Bronchial epithelial cell (primary cell): ENCODE results near the gene C3orf20. TPM values are rescaled to one million over a fixed set of nuclear protein-coding genes. Genes with fewer than 3 reads are reported as not detected.
"Not testable (repeated sequence)": the region's sequence is repeated elsewhere in the genome, so short reads cannot be mapped to it uniquely, and the experiment has no call there.

Experiments
- DNase-seq: peaks from one replicate; pipeline ENCODE4 v3.0.0-alpha.2; 2010; ENCODE audit warnings: low read depth
- FAIRE-seq: peaks from 2 replicates; lab custom pipeline; 2011; peaks lifted over from hg19 to GRCh38; lab: Jason Lieb, UNC
- H3K27me3 ChIP-seq: 2 replicates; pipeline ENCODE4 v1.5.1; 2011; ENCODE audit warnings: low read length; ENCODE audit not compliant: control insufficient read depth, insufficient read depth
- H3K36me3 ChIP-seq: 2 replicates; pipeline ENCODE4 v1.5.1; 2011; ENCODE audit warnings: low read length; ENCODE audit not compliant: control insufficient read depth, insufficient read depth
- H3K4me3 ChIP-seq: 2 replicates; pipeline ENCODE4 v1.5.1; 2011; ENCODE audit warnings: mild to moderate bottlenecking, low read depth, low read length, control low read depth
- total RNA-seq: library from RNA; depleted of rRNA; stranded (reverse); fragments of >200 nt; gene quantifications from 2 replicates; pipeline ENCODE4 v1.2.1, GENCODE V29; 2014
- TF ChIP-seq, protein P1 (sequence below): IDR thresholded peaks from 2 replicates; pipeline ENCODE4 v1.5.1; 2011; ENCODE audit warnings: mild to moderate bottlenecking, moderate library complexity, low read length, control low read depth, inconsistent platforms; ENCODE audit not compliant: insufficient read depth, severe bottlenecking

The C3orf20 gene
- total RNA-seq, 1 donor from 2014 or later, result under 0.01 TPM

DNA sequence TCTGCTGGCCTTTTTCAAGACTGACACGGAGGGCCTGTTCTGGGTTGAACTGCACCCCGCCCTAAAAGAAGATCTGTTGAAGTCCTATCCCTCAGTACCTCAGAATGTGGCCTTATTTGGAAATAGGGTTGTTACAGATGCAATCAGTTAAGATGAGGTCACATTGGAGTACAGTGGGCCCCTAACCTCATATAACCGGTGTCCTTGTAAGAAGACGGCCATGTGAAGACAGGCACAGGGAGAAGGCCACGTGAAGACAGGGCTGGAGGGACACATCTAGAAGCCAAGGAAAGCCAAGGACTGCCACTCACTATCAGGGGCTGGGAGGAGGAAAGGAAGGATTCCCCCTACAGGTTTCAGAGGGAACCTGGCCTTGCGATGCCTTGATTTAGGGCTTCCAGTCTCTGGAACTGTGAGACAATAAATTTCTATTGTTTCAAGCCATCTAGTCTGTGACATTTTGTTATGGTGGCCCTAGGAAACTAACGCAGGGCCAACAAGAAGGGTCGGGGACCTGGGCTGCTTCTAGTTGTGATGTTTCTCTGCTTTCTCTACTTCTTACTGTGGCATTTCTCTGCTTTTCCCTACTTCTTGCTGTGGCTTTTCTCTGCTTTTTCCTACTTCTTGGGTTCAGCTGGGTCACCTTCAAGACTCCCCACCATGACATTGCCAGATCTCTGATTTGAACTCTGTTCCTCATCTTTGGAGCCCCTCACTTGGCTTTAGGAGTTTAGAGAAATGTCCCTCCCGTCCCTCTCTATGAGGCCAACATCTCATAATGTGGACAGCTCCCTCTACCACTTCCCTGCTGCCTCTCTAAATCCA, 28.1 kb upstream of the C3orf20 start:
- TF ChIP-seq, protein P1, sequence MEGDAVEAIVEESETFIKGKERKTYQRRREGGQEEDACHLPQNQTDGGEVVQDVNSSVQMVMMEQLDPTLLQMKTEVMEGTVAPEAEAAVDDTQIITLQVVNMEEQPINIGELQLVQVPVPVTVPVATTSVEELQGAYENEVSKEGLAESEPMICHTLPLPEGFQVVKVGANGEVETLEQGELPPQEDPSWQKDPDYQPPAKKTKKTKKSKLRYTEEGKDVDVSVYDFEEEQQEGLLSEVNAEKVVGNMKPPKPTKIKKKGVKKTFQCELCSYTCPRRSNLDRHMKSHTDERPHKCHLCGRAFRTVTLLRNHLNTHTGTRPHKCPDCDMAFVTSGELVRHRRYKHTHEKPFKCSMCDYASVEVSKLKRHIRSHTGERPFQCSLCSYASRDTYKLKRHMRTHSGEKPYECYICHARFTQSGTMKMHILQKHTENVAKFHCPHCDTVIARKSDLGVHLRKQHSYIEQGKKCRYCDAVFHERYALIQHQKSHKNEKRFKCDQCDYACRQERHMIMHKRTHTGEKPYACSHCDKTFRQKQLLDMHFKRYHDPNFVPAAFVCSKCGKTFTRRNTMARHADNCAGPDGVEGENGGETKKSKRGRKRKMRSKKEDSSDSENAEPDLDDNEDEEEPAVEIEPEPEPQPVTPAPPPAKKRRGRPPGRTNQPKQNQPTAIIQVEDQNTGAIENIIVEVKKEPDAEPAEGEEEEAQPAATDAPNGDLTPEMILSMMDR, result no peak
- no peak for FAIRE-seq
- Histone ChIP-seq H3K36me3 (no peaks in the 10 kb centered on the region), H3K27me3 (no peaks in the 10 kb centered on the region), H3K4me3 (no peak overlapping the region)
- DNase-seq, result no peak

DNA sequence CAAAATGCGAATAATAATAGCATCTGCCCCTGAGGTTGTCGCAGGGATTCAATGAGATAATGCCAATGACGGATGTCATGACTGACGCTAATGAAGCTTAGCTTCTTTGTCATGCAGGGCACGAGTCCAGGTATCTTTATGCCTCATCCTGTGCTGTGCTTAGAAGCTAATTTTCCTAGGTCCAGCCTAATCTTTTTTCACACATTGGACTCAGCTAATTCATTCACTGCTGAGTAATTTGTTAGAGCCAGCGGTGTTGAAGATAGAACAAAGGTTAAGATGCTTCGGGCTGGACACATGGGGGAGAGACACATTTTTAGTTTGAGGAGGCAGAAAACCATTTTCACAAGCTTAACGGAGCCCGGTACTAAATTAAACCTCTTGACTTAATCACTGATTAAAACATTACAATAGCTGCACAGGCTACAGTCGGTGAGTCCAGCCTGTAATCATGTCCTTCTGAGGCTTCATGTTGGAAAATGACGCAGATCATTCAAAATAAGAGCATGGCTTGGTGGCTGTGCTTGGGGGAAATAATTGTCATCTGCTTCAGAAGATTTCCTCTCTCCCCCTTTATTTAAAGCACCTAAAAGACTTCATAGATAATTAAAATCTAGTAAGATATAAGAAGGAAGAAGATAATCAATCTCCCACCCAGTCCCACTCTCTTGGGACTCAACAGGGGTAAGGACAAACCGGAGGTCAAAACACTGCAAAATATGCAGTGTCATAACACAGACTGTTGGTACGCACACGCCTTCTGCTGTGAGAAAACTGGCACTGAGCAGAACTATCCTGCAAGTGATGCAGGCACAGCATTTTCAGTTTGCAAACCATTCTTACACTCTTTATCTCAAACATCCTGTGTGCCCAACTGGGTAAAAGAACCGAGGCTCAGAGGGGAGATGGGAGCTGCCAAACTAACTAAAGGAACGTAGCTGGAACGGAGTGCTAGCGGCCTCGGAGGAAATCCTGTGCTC, 26.7 kb upstream of the C3orf20 start:
- DNase-seq (no peak), FAIRE-seq (no peak)
- no peaks in the 10 kb centered on the region for H3K27me3 ChIP-seq
- TF ChIP-seq, protein P1, result no peak
- H3K4me3 ChIP-seq, result no peak overlapping the region
- H3K36me3 ChIP-seq, result no peaks in the 10 kb centered on the region

DNA sequence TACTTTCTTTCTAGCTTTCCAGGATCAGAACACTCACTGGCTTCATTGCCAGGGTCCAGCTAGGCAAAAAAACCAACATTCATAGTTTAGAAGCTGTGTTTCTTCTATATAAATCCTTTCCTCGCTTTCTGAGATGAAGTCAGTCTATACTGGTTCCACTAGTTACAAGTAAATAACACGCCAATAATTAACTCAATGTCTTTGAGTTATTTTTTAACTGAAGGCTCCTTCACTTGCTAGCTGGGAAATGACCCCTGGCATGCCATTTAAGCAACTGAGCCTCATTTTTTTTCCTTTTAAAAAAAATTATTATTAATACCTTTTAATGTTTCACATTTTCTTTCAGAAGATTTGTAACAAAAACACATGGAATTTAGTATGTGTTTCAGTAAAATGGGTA, 25.5 kb upstream of the C3orf20 start:
- DNase-seq (no peak), FAIRE-seq (no peak)
- TF ChIP-seq, protein P1, result no peak
- H3K27me3 ChIP-seq, result no peaks in the 10 kb centered on the region
- no peak overlapping the region for H3K4me3 ChIP-seq
- no peaks in the 10 kb centered on the region for H3K36me3 ChIP-seq

DNA sequence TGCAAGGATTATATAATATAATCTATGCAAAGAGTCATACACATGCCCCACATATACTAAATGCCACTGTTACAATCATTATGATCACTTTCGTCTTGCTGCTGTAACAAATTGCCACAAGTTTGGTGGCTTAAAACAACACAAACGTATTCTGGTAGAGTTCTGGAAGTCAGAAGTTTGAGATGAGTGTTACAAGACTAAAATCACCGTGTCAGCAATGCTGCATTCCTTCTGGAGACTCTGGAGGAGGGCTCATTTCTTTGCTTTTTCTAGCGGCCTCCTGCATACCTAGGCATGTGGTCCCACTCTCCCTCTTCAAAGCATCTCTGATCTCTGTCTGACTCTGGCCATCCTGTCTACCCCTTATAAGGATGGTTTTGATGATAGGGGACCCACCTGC, 24.7 kb upstream of the C3orf20 start:
- no peaks in the 10 kb centered on the region for H3K36me3 ChIP-seq
- no peak overlapping the region for H3K4me3 ChIP-seq
- FAIRE-seq, result no peak
- no peaks in the 10 kb centered on the region for H3K27me3 ChIP-seq
- DNase-seq, result no peak
- TF ChIP-seq, protein P1, result no peak

DNA sequence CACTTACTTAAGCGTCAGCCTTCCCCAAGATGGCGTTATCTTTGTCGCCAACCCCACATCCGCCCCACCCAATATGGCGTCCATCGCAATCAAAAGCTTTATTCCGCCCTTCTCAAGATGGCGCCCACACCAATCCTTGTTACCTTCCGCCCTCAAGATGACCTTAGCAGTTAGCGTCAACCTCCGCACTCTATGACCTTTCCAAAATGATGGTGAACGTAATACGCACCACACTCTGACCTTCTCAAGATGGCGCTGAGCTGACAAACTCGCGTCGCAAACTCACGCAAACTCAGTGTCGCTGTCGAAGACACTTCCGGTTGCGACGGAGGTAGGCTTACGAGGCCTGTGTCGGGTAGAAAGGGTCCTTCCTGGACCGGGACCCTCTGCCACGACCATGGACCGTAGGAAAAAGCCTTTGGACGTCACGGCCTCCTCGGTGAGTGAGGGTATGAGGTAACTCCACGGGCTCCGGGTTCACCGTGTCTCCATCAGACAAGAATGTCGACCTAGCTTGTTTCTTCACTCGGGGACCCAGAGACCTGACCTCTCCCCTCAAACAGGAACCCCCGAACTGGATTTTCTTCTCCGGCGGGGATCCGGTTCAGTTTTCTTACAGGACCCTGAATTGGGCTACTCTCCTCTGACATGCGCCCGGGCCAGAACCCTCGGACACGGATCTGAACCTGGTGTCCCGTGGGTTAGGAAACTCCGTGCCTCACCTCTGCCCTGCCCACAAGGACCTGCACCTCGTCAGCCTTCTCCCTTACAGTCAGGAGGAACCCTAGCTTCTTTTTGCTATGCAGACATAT, 23.3 kb upstream of the C3orf20 start, which contains the start of gene CCDC174:
Gene CCDC174, plus strand, starts transcription at position 323 of the 812 bp plus-strand sequence. Its CDS starts 75 bp downstream, at position 398.
- DNase-seq, result peak; percentile 99
- TF ChIP-seq, protein P1, result no peak
- Histone ChIP-seq H3K27me3 (no peaks in the 10 kb centered on the region), H3K36me3 (peaks cover 3% of the 10 kb centered on the region), H3K4me3 (peak within 1 kb of the TSS; percentile 79)
- peak; percentile 32 for FAIRE-seq

DNA sequence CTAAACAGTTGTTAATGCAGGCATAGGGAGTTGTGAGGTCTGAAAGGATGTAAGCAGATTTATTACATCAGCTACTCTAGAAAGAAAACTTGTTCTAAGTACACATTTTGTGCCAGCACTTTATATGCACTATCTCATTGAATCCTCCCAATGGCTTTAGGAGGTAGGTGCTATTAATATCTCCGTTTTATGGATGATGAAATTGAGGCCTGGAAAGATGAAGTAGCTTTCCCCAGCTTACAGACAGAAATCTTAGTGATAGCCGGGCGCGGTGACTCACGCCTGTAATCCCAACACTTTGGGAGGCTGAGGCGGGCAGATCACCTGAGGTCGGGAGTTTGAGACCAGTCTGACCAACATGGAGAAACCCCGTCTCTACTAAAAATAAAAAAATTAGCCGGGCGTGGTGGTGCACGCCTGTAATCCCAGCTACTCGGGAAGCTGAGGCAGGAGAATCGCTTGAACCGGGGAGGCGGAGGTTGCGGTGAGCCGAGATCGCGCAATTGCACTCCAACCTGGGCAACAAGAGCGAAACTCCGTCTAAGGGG, 22.5 kb upstream of the C3orf20 start:
- FAIRE-seq, H3K27me3 ChIP-seq, H3K36me3 ChIP-seq: not testable (repeated sequence)
- peak overlapping the region; percentile 79 for H3K4me3 ChIP-seq
- DNase-seq, result peak; percentile 11
